ENCODE results near the gene MRGPRE.

DNA sequence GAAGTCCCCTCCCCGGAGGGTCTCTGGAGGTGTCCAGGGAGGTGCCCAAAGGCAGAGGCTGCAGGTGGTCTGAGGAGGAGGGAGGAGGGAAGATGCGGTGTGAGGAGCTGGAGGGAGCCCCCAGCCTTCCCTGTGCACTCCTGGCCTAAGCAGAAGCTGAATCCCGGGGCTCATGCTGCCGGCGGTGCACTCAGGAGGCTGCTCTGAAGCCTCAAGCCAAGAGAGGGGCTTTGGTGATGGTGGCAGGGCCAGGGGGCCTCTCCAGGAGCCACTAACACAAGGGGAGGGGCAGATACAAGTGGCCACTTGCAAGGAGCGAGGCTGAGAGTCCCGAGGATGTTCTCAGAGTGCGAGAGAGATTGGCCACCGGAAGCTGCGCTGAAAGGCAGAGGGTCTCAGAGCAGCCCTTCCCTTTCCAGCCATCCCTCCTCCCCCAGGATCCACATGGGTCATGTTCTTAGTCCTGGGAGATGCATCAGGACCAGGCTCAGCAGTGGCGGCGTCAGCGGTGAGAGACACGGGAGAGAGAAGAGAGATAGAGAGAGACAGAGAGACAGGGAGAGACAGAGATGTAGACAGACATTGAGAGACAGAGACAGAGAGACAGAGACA is 12.8 kb downstream of the MRGPRE start:
- TF ChIP-seq EZH2 (IDR thresholded peaks at IDR 0.05; ENCODE audit: insufficient read depth, poor library complexity, severe bottlenecking) = no peak
- no peak for TF ChIP-seq EZH2phosphoT487 (IDR thresholded peaks at IDR 0.05; ENCODE audit: insufficient read depth, low read depth)

Measured in GM23248 (cell line).